ENCODE results near the gene LAMA2.

GRCh38 chr6:129046526-129046925, 163.6 kb downstream of the LAMA2 start:
- TF ChIP-seq POLR2A (IDR thresholded peaks at IDR 0.05) = no peak
- TF ChIP-seq CTCF (IDR thresholded peaks at IDR 0.05) = no peak

Data from testis (tissue), 2 donors.